ENCODE data around the gene KRT222.

The KRT222 gene

GRCh38 chr17:40613467-40614154 is 51.4 kb downstream of the KRT222 start:
- no peak for DNase-seq

- DNase-seq = no peak
Observed at GRCh38 chr17:40612599-40613244, 52.3 kb downstream of the KRT222 start.

GRCh38 chr17:40611840-40612474 is 53.0 kb downstream of the KRT222 start:
- DNase-seq = no peak

GRCh38 chr17:40610359-40610758 is 54.6 kb downstream of the KRT222 start:
- DNase-seq = no peak

DNA sequence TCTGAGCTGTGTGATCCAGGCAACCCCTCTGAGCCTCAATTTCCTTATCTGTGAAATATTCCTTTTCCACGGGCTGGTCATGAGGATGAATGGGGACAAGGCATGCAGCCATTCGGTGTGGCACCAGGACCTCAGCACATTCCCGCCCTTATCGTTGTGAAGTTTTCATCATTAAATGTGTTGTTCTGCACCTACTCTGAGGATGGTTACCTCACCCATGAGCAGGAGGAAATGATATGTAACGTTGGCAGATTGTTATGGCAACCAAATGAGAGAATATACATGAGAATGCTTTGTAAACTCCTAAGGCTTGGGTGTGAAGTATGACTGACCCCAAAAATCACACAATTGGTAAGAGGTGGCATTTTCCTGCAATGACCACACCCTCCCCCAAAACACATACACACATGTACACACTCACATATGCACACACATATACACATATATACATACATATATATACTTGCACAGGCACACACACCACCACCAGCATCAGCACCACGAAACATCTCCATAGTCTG is 56.9 kb downstream of the KRT222 start:
- DNase-seq = no peak

- DNase-seq = no peak
Observed at GRCh38 chr17:40607641-40608040, 57.3 kb downstream of the KRT222 start.

- no peak for DNase-seq
Observed at GRCh38 chr17:40606548-40607353, 58.2 kb downstream of the KRT222 start.

- no peak for DNase-seq
Observed at GRCh38 chr17:40605306-40605705, 59.7 kb downstream of the KRT222 start.

Measured in GDM1 (cell line).